Endothelial cell of umbilical vein (primary cell): Measurements from ENCODE around the gene VAC14. TPM values are rescaled to one million over a fixed set of nuclear protein-coding genes. Genes with fewer than 3 reads are reported as not detected.

Experiments
- BruUV-seq: library from RNA; stranded (reverse); fragments of 400-500 nt; replicated peaks from 2 replicates; lab custom pipeline; 2021; lab: Mats Ljungman, UMichigan
- CTCF ChIA-PET: fragments of 300-600, 350-600 bp; sonication (Branson Sonifier 250); formaldehyde crosslinking; loops from one replicate; lab custom pipeline; 2021; ENCODE audit warnings: antibody characterized with exemption, inconsistent platforms; lab: Charles Lee
- POLR2A ChIA-PET: fragments of 300-600, 350-600 bp; sonication (Branson Sonifier 250); formaldehyde crosslinking; loops from one replicate; lab custom pipeline; 2021; ENCODE audit warnings: antibody characterized with exemption, inconsistent platforms; lab: Charles Lee
- DNase-seq: peaks from one replicate; pipeline ENCODE4 v3.0.0-alpha.2; 2011; ENCODE audit warnings: low read depth, low spot score
- FAIRE-seq: peaks from 2 replicates; lab custom pipeline; 2011; peaks lifted over from hg19 to GRCh38; lab: Jason Lieb, UNC
- H2AFZ ChIP-seq: 2 replicates; pipeline ENCODE4 v1.6.0; 2012; ENCODE audit warnings: low read depth, low read length, control low read depth, inconsistent platforms
- H3K27ac ChIP-seq: 2 replicates; pipeline ENCODE4 v1.5.1; 2011; ENCODE audit warnings: low read depth, mild to moderate bottlenecking, control low read depth, low read length, moderate library complexity; ENCODE audit not compliant: insufficient read depth
- H3K27me3 ChIP-seq, 2 experiments: 2 replicates each; pipeline versions ENCODE4 v1.6.0 to v1.6.1; 2011; ENCODE audit warnings: low read length in 2 of 2, mixed read lengths in 1 of 2; ENCODE audit not compliant: control insufficient read depth in 2 of 2, insufficient read depth in 2 of 2
- H3K36me3 ChIP-seq, 2 experiments: 2 replicates in 1 of 2; 3 replicates in 1 of 2; pipeline ENCODE4 v1.5.1; 2011; ENCODE audit warnings: low read length in 2 of 2, mild to moderate bottlenecking in 1 of 2, moderate library complexity in 1 of 2; ENCODE audit not compliant: control insufficient read depth in 2 of 2, insufficient read depth in 2 of 2; ENCODE audit errors: extremely low read depth in 1 of 2
- H3K4me1 ChIP-seq: 3 replicates; pipeline ENCODE4 v1.5.1; 2011; ENCODE audit warnings: mild to moderate bottlenecking, low read length; ENCODE audit not compliant: control insufficient read depth, insufficient read depth; ENCODE audit errors: extremely low read depth
- H3K4me2 ChIP-seq: 2 replicates; pipeline ENCODE4 v1.6.1; 2011; ENCODE audit warnings: low read length, control low read depth, mixed read lengths; ENCODE audit not compliant: insufficient read depth
- H3K4me3 ChIP-seq, 3 experiments: fragments of 200-600 bp in 1 of 3; sonication (generic), shearing (Covaris generic) in 1 of 3; replicated peaks in 1 of 3; 2 replicates each; pipeline ENCODE4 v1.5.1; 2011 to 2016; ENCODE audit warnings: control low read depth in 3 of 3, low read length in 3 of 3, mild to moderate bottlenecking in 2 of 3, inconsistent platforms in 1 of 3, low read depth in 1 of 3, moderate library complexity in 1 of 3; ENCODE audit not compliant: insufficient read depth in 1 of 3
- H3K79me2 ChIP-seq: 2 replicates; pipeline ENCODE4 v1.6.0; 2012; ENCODE audit warnings: low read length, inconsistent platforms; ENCODE audit not compliant: control insufficient read depth, insufficient read depth
- H3K9ac ChIP-seq: replicated peaks from 2 replicates; pipeline ENCODE3; 2011; ENCODE audit warnings: low read length, control low read depth; ENCODE audit not compliant: insufficient read depth; ENCODE audit errors: extremely low read depth
- H3K9me1 ChIP-seq: replicated peaks from 3 replicates; pipeline ENCODE4 v1.6.0; 2011; ENCODE audit warnings: mild to moderate bottlenecking, low read length; ENCODE audit not compliant: control insufficient read depth, insufficient read depth; ENCODE audit errors: extremely low read depth
- H3K9me3 ChIP-seq: replicated peaks from 2 replicates; pipeline ENCODE4 v1.5.1; 2012; ENCODE audit warnings: low read length, inconsistent platforms; ENCODE audit not compliant: control insufficient read depth, insufficient read depth
- H4K20me1 ChIP-seq: replicated peaks from 2 replicates; pipeline ENCODE3; 2011; ENCODE audit warnings: mild to moderate bottlenecking, low read length; ENCODE audit not compliant: control insufficient read depth, insufficient read depth; ENCODE audit errors: extremely low read depth
- CTCF ChIP-seq, 2 donors: IDR thresholded peaks; 1 replicate in 1 of 2; 2 replicates in 1 of 2; pipeline ENCODE4 v1.5.1; 2011; ENCODE audit warnings: low read length in 2 of 2, mild to moderate bottlenecking in 2 of 2, moderate library complexity in 2 of 2, control low read depth in 1 of 2, inconsistent platforms in 1 of 2, low read depth in 1 of 2; ENCODE audit not compliant: insufficient read depth in 1 of 2; ENCODE audit errors: extremely low read depth in 1 of 2
- EZH2 ChIP-seq: IDR thresholded peaks from 2 replicates; pipeline ENCODE4 v1.6.1; 2012; ENCODE audit warnings: borderline replicate concordance, low read depth, mild to moderate bottlenecking, moderate library complexity, low read length, inconsistent platforms; ENCODE audit not compliant: severe bottlenecking
- FOS ChIP-seq: IDR thresholded peaks from 2 replicates; pipeline ENCODE4 v1.6.1; 2011; ENCODE audit warnings: mild to moderate bottlenecking, low read length, moderate library complexity, borderline replicate concordance; ENCODE audit not compliant: insufficient read depth
- GATA2 ChIP-seq: IDR thresholded peaks from 2 replicates; pipeline ENCODE4 v1.7.0; 2011; ENCODE audit warnings: low read depth, mild to moderate bottlenecking, moderate library complexity, mixed read lengths, low read length; ENCODE audit not compliant: insufficient read length, insufficient read depth
- JUN ChIP-seq: IDR thresholded peaks from 2 replicates; pipeline ENCODE4 v1.6.1; 2011; ENCODE audit warnings: borderline replicate concordance, low read depth; ENCODE audit not compliant: insufficient read length, insufficient read depth
- MAX ChIP-seq: IDR thresholded peaks from 2 replicates; pipeline ENCODE4 v1.6.1; 2011; ENCODE audit not compliant: insufficient read depth, insufficient read length
- MYC ChIP-seq: IDR thresholded peaks from one replicate; pipeline ENCODE4 v1.6.1; 2011; ENCODE audit warnings: mild to moderate bottlenecking, low read depth, low read length
- POLR2A ChIP-seq: IDR thresholded peaks from 2 replicates; pipeline ENCODE4 v1.6.1; 2012; ENCODE audit warnings: low read depth, mild to moderate bottlenecking, control low read depth, low read length
- POLR2AphosphoS5 ChIP-seq: IDR thresholded peaks from 2 replicates; pipeline ENCODE4 v1.6.1; 2012; ENCODE audit warnings: low read depth, mild to moderate bottlenecking, control low read depth, low read length, moderate library complexity; ENCODE audit not compliant: insufficient read depth
- dilution Hi-C: fragments of 300-500 bp; cut with MboI; formaldehyde crosslinking; loops from one replicate; pipeline ENCODE4 v1.15.0; 2019; ENCODE audit warnings: low sequenced_read_pairs; ENCODE audit not compliant: extremely low pct_ligation_motif_present
- intact Hi-C: fragments of 100-400 bp; cut with micrococcal nuclease; formaldehyde crosslinking; loops from one replicate; pipeline ENCODE4 v1.10.0; 2022
- polyA plus RNA-seq, 4 experiments: library from polyadenylated mRNA; depleted of rRNA in 3 of 4; stranded (reverse) in 3 of 4; unstranded in 1 of 4; fragments of >200 nt; gene quantifications; 2 replicates each; pipeline versions ENCODE4 v1.2.1 to v1.2.3, GENCODE V29; 2011 to 2012; ENCODE audit warnings: missing spikeins in 1 of 4
- total RNA-seq: library from RNA; stranded (reverse); gene quantifications from 2 replicates; pipeline ENCODE4 v1.2.3, GENCODE V29; 2021

The VAC14 gene
- total and polyA plus RNA-seq, 2 donors (not counting 3 experiments of a cell fraction or from before 2014, with no cell fraction given) = 37.6 to 57.9 TPM

- ChIA-PET POLR2A (no interaction called here), CTCF (interaction anchor here (1.4 kb wide), 1 partner anchor 86 kb away, joined by 3 read pairs; no protein-coding TSS in a partner anchor)
- DNase-seq = no peak
- BruUV-seq = no TSS peak
- H2AFZ ChIP-seq = no peak overlapping the region
- TF ChIP-seq JUN (no peak), POLR2A (no peak), POLR2AphosphoS5 (no peak), GATA2 (no peak), EZH2 (no peak), MYC (no peak), MAX (no peak), CTCF (IDR thresholded peaks at IDR 0.05; ENCODE audit: extremely low read depth in 1 of 2, insufficient read depth in 1 of 2, low read depth in 1 of 2, low read length in 2 of 2) (no peak), FOS (no peak)
- no peaks in the 10 kb centered on the region for H3K27me3 ChIP-seq
- no peaks in the 10 kb centered on the region for H3K9me3 ChIP-seq
- no peaks in the 10 kb centered on the region for H3K4me1 ChIP-seq
- H3K9me1 ChIP-seq = no peaks in the 10 kb centered on the region
- no peak overlapping the region for H3K4me3 ChIP-seq
- no peak overlapping the region for H3K27ac ChIP-seq
- H3K4me2 ChIP-seq = no peak overlapping the region
- dilution Hi-C loops (no loop called here), intact Hi-C loops (no loop called here)
- no peaks in the 10 kb centered on the region for H3K79me2 ChIP-seq
- no peak overlapping the region for H3K9ac ChIP-seq
- H3K36me3 ChIP-seq = peaks cover 0 to 7% of the 10 kb centered on the region in 2 experiments
- no peaks in the 10 kb centered on the region for H4K20me1 ChIP-seq
- no peak for FAIRE-seq
Observed at GRCh38 chr16:70766658-70767057, 34.3 kb downstream of the VAC14 start.
